Vagina (tissue), 2 donors: Measurements from ENCODE around the gene ZMIZ1. TPM values are rescaled to one million over a fixed set of nuclear protein-coding genes. Genes with fewer than 3 reads are reported as not detected.

Experiments used
- DNase-seq, 2 donors: peaks; one replicate each; pipeline ENCODE4 v3.0.0-alpha.2; 2017; ENCODE audit errors: extremely low spot score in 2 of 2
- H3K27ac ChIP-seq: fragments of 200-600 bp; sonication (generic); one replicate; pipeline ENCODE4 v1.5.1; 2019
- H3K27me3 ChIP-seq: fragments of 200-600 bp; sonication (generic); one replicate; pipeline ENCODE4 v1.5.1; 2019
- H3K36me3 ChIP-seq, 2 donors: fragments of 200-600 bp; sonication (generic); one replicate each; pipeline ENCODE4 v1.5.1; 2017 to 2019
- H3K4me1 ChIP-seq: fragments of 200-600 bp; sonication (generic); one replicate; pipeline ENCODE4 v1.5.1; 2019
- H3K4me3 ChIP-seq, 2 donors: fragments of 200-600 bp; sonication (generic); 1 replicate in 1 of 2; 2 replicates in 1 of 2; pipeline ENCODE4 v1.5.1; 2016 to 2019
- H3K9me3 ChIP-seq: fragments of 200-600 bp; sonication (generic); one replicate; pipeline ENCODE4 v1.5.1; 2019
- POLR2A ChIP-seq, 2 donors: fragments of 450-650 bp; IDR thresholded peaks; one replicate each; pipeline ENCODE4 v1.6.1; 2017; ENCODE audit warnings: antibody characterized with exemption in 2 of 2, mild to moderate bottlenecking in 2 of 2, moderate library complexity in 2 of 2
- POLR2AphosphoS5 ChIP-seq, 2 donors: sonication (generic); formaldehyde crosslinking; IDR thresholded peaks; one replicate each; pipeline ENCODE4 v1.9.0; 2017; ENCODE audit warnings: antibody characterized with exemption in 2 of 2, mild to moderate bottlenecking in 2 of 2, low read depth in 1 of 2; ENCODE audit not compliant: insufficient read depth in 1 of 2
- intact Hi-C: fragments of 100-400 bp; cut with DNase I; formaldehyde crosslinking; loops from one replicate; pipeline ENCODE4 v1.15.1; 2023
- total RNA-seq: library from RNA; depleted of rRNA; stranded (reverse); fragments of >200 nt; gene quantifications from one replicate; pipeline ENCODE4 v1.2.3, GENCODE V29; 2016
- TF ChIP-seq, protein P1 (sequence below), 3 experiments: fragments of 450-650 bp in 2 of 3; fragments of 200-600 bp in 1 of 3; sonication (generic) in 1 of 3; IDR thresholded peaks; one replicate each; pipeline ENCODE4 v1.5.1; 2017 to 2019; ENCODE audit warnings: antibody characterized with exemption in 3 of 3, mild to moderate bottlenecking in 2 of 3, moderate library complexity in 2 of 3

The ZMIZ1 gene
- total RNA-seq, 1 donor from 2014 or later = 61.4 TPM

DNA sequence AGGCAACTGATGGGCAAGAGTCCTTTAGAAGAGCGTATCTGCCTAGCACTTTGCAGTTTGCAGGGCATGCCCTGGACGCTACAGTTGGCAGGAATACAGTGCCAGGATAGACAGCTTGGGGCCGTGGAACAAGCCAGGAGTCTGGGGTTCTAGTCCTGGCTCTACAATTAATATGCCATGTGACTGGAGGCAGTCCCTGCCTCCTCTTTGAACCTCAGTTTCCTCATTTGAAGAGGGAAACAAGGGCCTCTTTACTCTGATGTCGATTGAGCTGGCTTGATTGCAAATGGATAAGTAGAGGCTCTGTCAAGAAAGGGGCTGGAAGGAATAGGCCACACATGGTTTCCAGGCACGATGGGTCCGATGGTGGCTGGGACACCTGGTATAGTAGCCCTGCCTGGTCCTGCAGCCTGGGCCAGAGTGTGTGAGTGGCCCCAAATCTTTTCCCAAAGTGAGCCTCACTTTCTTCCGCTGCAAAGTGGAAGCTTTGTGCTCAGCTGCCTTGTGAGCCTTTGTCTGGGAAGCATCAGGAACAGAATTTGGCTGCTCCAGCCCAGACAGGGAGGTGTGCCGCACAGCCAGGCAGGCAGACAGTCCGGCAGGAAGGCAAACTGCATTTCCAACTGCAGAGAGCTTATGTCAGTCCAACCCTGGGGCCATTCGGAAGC, 167.1 kb downstream of the ZMIZ1 start:
- intact Hi-C loops = no loop called here
- H3K4me3 ChIP-seq = no peak overlapping the region
- no peaks in the 10 kb centered on the region for H3K9me3 ChIP-seq
- TF ChIP-seq, protein P1, sequence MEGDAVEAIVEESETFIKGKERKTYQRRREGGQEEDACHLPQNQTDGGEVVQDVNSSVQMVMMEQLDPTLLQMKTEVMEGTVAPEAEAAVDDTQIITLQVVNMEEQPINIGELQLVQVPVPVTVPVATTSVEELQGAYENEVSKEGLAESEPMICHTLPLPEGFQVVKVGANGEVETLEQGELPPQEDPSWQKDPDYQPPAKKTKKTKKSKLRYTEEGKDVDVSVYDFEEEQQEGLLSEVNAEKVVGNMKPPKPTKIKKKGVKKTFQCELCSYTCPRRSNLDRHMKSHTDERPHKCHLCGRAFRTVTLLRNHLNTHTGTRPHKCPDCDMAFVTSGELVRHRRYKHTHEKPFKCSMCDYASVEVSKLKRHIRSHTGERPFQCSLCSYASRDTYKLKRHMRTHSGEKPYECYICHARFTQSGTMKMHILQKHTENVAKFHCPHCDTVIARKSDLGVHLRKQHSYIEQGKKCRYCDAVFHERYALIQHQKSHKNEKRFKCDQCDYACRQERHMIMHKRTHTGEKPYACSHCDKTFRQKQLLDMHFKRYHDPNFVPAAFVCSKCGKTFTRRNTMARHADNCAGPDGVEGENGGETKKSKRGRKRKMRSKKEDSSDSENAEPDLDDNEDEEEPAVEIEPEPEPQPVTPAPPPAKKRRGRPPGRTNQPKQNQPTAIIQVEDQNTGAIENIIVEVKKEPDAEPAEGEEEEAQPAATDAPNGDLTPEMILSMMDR (IDR thresholded peaks at IDR 0.05) = no peak
- no peak for TF ChIP-seq POLR2A (IDR thresholded peaks at IDR 0.05)
- TF ChIP-seq POLR2AphosphoS5 (IDR thresholded peaks at IDR 0.05; ENCODE audit: insufficient read depth in 1 of 2, low read depth in 1 of 2) = no peak
- H3K27ac ChIP-seq = peak overlapping the region; percentile 17
- H3K36me3 ChIP-seq = no peaks in the 10 kb centered on the region
- peaks cover 55% of the 10 kb centered on the region for H3K4me1 ChIP-seq
- no peak for DNase-seq
- no peaks in the 10 kb centered on the region for H3K27me3 ChIP-seq

DNA sequence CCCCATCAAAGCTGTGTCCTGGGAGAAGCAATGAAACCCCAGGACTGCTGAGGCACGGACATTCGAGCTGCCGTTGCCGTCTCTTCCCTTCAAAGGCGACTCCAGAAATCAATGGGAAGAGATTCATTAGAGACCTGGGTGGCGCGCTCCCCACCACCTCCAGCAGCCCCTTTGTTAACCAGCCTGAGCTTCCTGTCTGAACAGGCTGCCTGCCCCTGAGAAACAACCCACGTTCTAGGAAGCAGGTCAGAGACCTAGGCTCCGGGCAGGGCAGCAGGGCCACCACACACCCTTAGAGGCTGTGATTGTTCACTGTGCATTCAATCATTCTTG, 167.6 kb downstream of the ZMIZ1 start:
- no peaks in the 10 kb centered on the region for H3K9me3 ChIP-seq
- DNase-seq = no peak
- H3K4me3 ChIP-seq = no peak overlapping the region
- H3K27ac ChIP-seq = peak overlapping the region; percentile 68
- H3K4me1 ChIP-seq = peaks cover 60% of the 10 kb centered on the region
- H3K27me3 ChIP-seq = no peaks in the 10 kb centered on the region
- intact Hi-C loops = no loop called here
- no peaks in the 10 kb centered on the region for H3K36me3 ChIP-seq
- TF ChIP-seq, protein P1 (IDR thresholded peaks at IDR 0.05) = no peak
- TF ChIP-seq POLR2AphosphoS5 (IDR thresholded peaks at IDR 0.05; ENCODE audit: insufficient read depth in 1 of 2, low read depth in 1 of 2) (no peak), POLR2A (IDR thresholded peaks at IDR 0.05) (no peak)

DNA sequence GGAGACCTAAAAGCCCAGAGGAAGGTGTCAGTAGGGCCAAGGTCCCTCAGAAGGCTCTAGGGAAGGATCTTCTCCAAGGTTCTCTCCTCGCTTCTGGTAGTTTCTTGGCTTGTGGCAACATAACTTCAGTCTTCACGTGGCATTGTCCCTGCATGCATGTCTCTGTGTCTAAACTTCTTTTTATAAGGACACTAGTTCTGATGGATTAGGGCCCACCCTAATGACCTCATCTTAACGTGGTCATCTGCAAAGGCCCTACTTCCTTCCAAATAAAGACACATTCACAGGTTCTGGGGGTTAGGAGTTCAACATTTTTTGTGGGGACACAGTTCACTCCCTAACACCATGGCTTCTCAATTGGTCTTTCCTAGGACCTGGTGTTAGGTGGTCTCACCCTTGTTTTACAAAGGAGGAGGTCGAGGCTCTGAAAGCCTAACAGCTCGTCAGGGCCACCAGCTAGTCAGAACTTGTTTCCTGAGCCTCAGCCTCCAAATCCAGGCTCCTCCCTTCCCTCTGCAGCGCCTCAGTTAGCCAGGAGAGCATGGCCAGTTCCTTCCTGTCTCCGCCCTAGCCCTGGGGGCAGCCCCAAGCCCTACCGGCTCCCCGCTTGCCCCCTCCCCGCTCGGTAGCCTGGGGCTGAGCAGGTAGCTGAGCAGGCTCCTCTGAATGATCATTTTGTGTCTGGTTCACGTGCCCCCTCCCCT, 168.8 kb downstream of the ZMIZ1 start:
- H3K36me3 ChIP-seq = no peaks in the 10 kb centered on the region
- H3K4me1 ChIP-seq = peaks cover 72% of the 10 kb centered on the region
- intact Hi-C loops = no loop called here
- no peaks in the 10 kb centered on the region for H3K9me3 ChIP-seq
- H3K27me3 ChIP-seq = no peaks in the 10 kb centered on the region
- DNase-seq = no peak
- TF ChIP-seq POLR2A (IDR thresholded peaks at IDR 0.05) (no peak), POLR2AphosphoS5 (IDR thresholded peaks at IDR 0.05; ENCODE audit: insufficient read depth in 1 of 2, low read depth in 1 of 2) (no peak)
- TF ChIP-seq, protein P1 (IDR thresholded peaks at IDR 0.05) = no peak
- H3K27ac ChIP-seq = peak overlapping the region; percentile 68
- no peak overlapping the region for H3K4me3 ChIP-seq

DNA sequence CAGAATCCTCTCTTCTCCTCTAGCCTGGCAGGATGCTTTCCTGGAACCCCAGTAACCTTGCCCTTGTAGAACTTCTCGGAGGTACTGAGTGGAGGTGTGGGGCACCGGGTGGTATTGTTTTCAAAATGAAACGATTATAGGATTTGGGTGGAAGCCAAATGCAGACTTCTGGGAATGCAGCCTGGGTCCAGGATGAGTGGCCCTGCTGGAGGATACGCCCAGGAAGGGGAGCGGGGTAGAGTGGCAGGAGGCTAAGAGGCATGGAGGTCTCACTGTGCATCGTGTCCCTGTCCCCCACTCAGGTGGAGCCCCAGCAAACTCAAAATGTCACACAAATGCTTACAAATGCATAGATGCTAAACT, 169.4 kb downstream of the ZMIZ1 start:
- Histone ChIP-seq H3K4me3 (no peak overlapping the region), H3K9me3 (no peaks in the 10 kb centered on the region), H3K27ac (peak overlapping the region; percentile 68), H3K27me3 (no peaks in the 10 kb centered on the region), H3K4me1 (peaks cover 74% of the 10 kb centered on the region), H3K36me3 (no peaks in the 10 kb centered on the region)
- intact Hi-C loops = no loop called here
- TF ChIP-seq, protein P1 (IDR thresholded peaks at IDR 0.05) = no peak
- TF ChIP-seq POLR2AphosphoS5 (IDR thresholded peaks at IDR 0.05; ENCODE audit: insufficient read depth in 1 of 2, low read depth in 1 of 2) = no peak
- TF ChIP-seq POLR2A (IDR thresholded peaks at IDR 0.05) = no peak
- no peak for DNase-seq

DNA sequence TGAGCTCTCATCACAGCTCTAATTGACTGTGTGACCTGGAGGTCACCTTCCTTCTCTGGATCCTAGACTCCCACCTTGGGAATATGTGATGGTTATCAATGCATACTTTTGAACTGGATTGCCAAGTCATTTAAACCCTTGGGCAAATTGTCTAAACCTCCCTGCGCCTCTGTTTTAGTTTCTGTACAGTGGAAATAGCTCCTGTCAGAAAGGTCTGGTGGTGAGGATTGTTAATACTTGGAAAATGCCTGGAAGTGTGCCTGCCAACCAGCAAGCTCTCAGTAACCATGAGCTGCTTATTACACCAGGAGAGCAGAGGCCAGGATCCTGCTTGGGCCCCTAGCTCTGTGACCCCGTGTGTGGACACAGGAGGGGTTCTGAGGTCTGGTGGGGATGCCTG, 169.8 kb downstream of the ZMIZ1 start:
- peak overlapping the region; percentile 68 for H3K27ac ChIP-seq
- no peaks in the 10 kb centered on the region for H3K36me3 ChIP-seq
- no peak overlapping the region for H3K4me3 ChIP-seq
- H3K27me3 ChIP-seq = no peaks in the 10 kb centered on the region
- intact Hi-C loops = no loop called here
- TF ChIP-seq POLR2A (IDR thresholded peaks at IDR 0.05) = no peak
- TF ChIP-seq, protein P1 (IDR thresholded peaks at IDR 0.05) = no peak
- TF ChIP-seq POLR2AphosphoS5 (IDR thresholded peaks at IDR 0.05; ENCODE audit: insufficient read depth in 1 of 2, low read depth in 1 of 2) = no peak
- no peaks in the 10 kb centered on the region for H3K9me3 ChIP-seq
- no peak for DNase-seq
- H3K4me1 ChIP-seq = peaks cover 75% of the 10 kb centered on the region
